HepG2 (cell line): ENCODE results near the gene SLC35D2. TPM values are rescaled to one million over a fixed set of nuclear protein-coding genes. Genes with fewer than 3 reads are reported as not detected.

Source experiments
- ATAC-seq: fragments of 200-7000 bp; cut with Tn5 transposase; 3 replicates; pipeline ENCODE4 v1.9.1; 2020; ENCODE audit warnings: mild to moderate bottlenecking, moderate library complexity
- BruUV-seq: library from RNA; stranded (reverse); fragments of 400-500 nt; replicated peaks from 2 replicates; lab custom pipeline; 2021; lab: Mats Ljungman, UMichigan
- CTCF ChIA-PET: fragments of 300-600 bp; formaldehyde crosslinking; extraction: SDS; loops from one replicate; lab custom pipeline; 2021; ENCODE audit warnings: low total read pairs, inconsistent platforms, low intra/inter-chr PET ratio; lab: Yijun Ruan, JAX
- POLR2A ChIA-PET: fragments of 350-600 bp; sonication (Branson Sonifier 250); formaldehyde crosslinking; loops from one replicate; lab custom pipeline; 2020; ENCODE audit warnings: antibody characterized with exemption, inconsistent platforms; lab: Yijun Ruan, JAX
- DNase-seq: peaks from one replicate; pipeline ENCODE4 v3.0.0-alpha.2; 2015; ENCODE audit warnings: low spot score
- FAIRE-seq: peaks from 3 replicates; lab custom pipeline; 2011; peaks lifted over from hg19 to GRCh38; lab: Jason Lieb, UNC
- H2AFZ ChIP-seq: one replicate; pipeline ENCODE4 v1.6.1; 2011; ENCODE audit warnings: low read length, inconsistent platforms
- H3K27ac ChIP-seq: fragments of 300-600 bp; 3 replicates; pipeline ENCODE4 v1.8.0; 2011; ENCODE audit warnings: mixed run types, mild to moderate bottlenecking, mixed read lengths, low read length, inconsistent platforms; ENCODE audit not compliant: insufficient read depth; ENCODE audit errors: extremely low read length
- H3K27me3 ChIP-seq, 2 experiments: fragments of 200-600 bp in 1 of 2; 2 replicates in 1 of 2; 3 replicates in 1 of 2; pipeline versions ENCODE4 v1.6.0 to v1.8.0; 2011; ENCODE audit warnings: low read length in 2 of 2, mild to moderate bottlenecking in 2 of 2, moderate library complexity in 2 of 2, inconsistent platforms in 1 of 2; ENCODE audit not compliant: insufficient read depth in 2 of 2, control insufficient read depth in 1 of 2
- H3K36me3 ChIP-seq, 2 experiments: fragments of 200-600 bp in 1 of 2; replicated peaks in 1 of 2; 2 replicates in 1 of 2; 3 replicates in 1 of 2; pipeline versions ENCODE4 v1.5.1 to v1.8.0; 2011; ENCODE audit warnings: low read length in 2 of 2, inconsistent platforms in 1 of 2; ENCODE audit not compliant: insufficient read depth in 2 of 2, control insufficient read depth in 1 of 2
- H3K4me1 ChIP-seq: 2 replicates; pipeline ENCODE4 v1.5.1; 2012; ENCODE audit warnings: low read length, inconsistent platforms; ENCODE audit not compliant: insufficient read depth
- H3K4me2 ChIP-seq: 2 replicates; pipeline ENCODE4 v1.6.0; 2011; ENCODE audit warnings: low read depth, low read length, inconsistent platforms
- H3K4me3 ChIP-seq, 3 experiments: fragments of 200-600 bp in 1 of 3; sonication (generic), shearing (Covaris generic) in 1 of 3; replicated peaks in 1 of 3; 2 replicates each; pipeline ENCODE4 v1.5.1; 2011 to 2016; ENCODE audit warnings: low read length in 3 of 3, inconsistent platforms in 2 of 3, low read depth in 2 of 3, mild to moderate bottlenecking in 2 of 3, control low read depth in 1 of 3, mixed read lengths in 1 of 3; ENCODE audit not compliant: insufficient read depth in 1 of 3
- H3K79me2 ChIP-seq: one replicate; pipeline ENCODE4 v1.6.1; 2011; ENCODE audit warnings: low read length, inconsistent platforms; ENCODE audit not compliant: insufficient read depth
- H3K9ac ChIP-seq: 2 replicates; pipeline ENCODE4 v1.6.0; 2011; ENCODE audit warnings: mild to moderate bottlenecking, low read depth, low read length, inconsistent platforms; ENCODE audit not compliant: insufficient read depth
- H3K9me3 ChIP-seq: 2 replicates; pipeline ENCODE4 v1.5.1; 2012; ENCODE audit warnings: mild to moderate bottlenecking, low read length
- H4K20me1 ChIP-seq: 2 replicates; pipeline ENCODE4 v1.6.0; 2011; ENCODE audit warnings: inconsistent platforms, mild to moderate bottlenecking, low read length, moderate library complexity; ENCODE audit not compliant: insufficient read depth
- CEBPB ChIP-seq: IDR thresholded peaks from 2 replicates; pipeline ENCODE4 v1.6.1; 2011; ENCODE audit warnings: low read depth, low read length, improper control_type of control experiment, borderline replicate concordance
- FOXA1 ChIP-seq, 2 experiments: fragments of 450-650 bp in 1 of 2; sonication (generic) in 1 of 2; formaldehyde crosslinking in 1 of 2; IDR thresholded peaks; 2 replicates each; pipeline versions ENCODE4 v1.4.0 to v1.6.1; 2016 to 2020; ENCODE audit warnings: missing genetic modification reagents in 1 of 2
- FOXC1 ChIP-seq: sonication (generic); formaldehyde crosslinking; IDR thresholded peaks from 2 replicates; pipeline ENCODE4 v1.8.0; 2022; ENCODE audit warnings: mild to moderate bottlenecking, missing genetic modification reagents, borderline replicate concordance
- FOXO1 ChIP-seq: sonication (generic); formaldehyde crosslinking; IDR thresholded peaks from 2 replicates; pipeline ENCODE4 v1.4.0; 2020; ENCODE audit warnings: missing genetic modification reagents
- IKZF4 ChIP-seq: sonication (generic); formaldehyde crosslinking; IDR thresholded peaks from 2 replicates; pipeline ENCODE4 v1.5.1; 2020; ENCODE audit warnings: borderline replicate concordance, mild to moderate bottlenecking, low read depth, missing genetic modification reagents; ENCODE audit errors: not compliant biosample characterization
- NFYC ChIP-seq: IDR thresholded peaks from 2 replicates; pipeline ENCODE4 v1.6.1; 2016; ENCODE audit warnings: missing genetic modification reagents, missing compliant biosample characterization
- RAD51 ChIP-seq: fragments of 450-650 bp; IDR thresholded peaks from 2 replicates; pipeline ENCODE4 v1.6.1; 2016; ENCODE audit warnings: borderline replicate concordance
- RBM22 ChIP-seq: fragments of 200-400 bp; formaldehyde crosslinking; optimal IDR thresholded peaks from 2 replicates; pipeline ENCODE3; 2017; ENCODE audit warnings: mild to moderate bottlenecking, low read length, moderate library complexity
- RORA ChIP-seq: sonication (generic); formaldehyde crosslinking; IDR thresholded peaks from 2 replicates; pipeline ENCODE4 v1.5.0; 2020; ENCODE audit warnings: mild to moderate bottlenecking, missing genetic modification reagents, moderate library complexity
- XBP1 ChIP-seq: sonication (generic); formaldehyde crosslinking; IDR thresholded peaks from 2 replicates; pipeline ENCODE4 v1.5.0; 2020; ENCODE audit warnings: missing genetic modification reagents
- ZBTB33 ChIP-seq: sonication (generic); formaldehyde crosslinking; IDR thresholded peaks from 2 replicates; pipeline ENCODE4 v1.4.0; 2020; ENCODE audit warnings: missing genetic modification reagents
- WGBS: methylation state at CpG from one replicate; pipeline ENCODE4 v1.1.6; 2017; ENCODE audit warnings: low lambda C conversion rate; 5-methylcytosine and 5-hydroxymethylcytosine counted together
- in situ Hi-C: cut with HindIII; loops from 2 replicates; pipeline ENCODE4 v1.10.0; 2017; ENCODE audit warnings: low pct_unique_long_range_greater_than_20kb; ENCODE audit not compliant: extremely low pct_ligation_motif_present
- intact Hi-C: fragments of 100-400 bp; cut with micrococcal nuclease; formaldehyde crosslinking; loops from one replicate; pipeline ENCODE4 v1.10.0; 2022; ENCODE audit not compliant: unreplicated experiment
- polyA plus RNA-seq, 8 experiments: library from polyadenylated mRNA; depleted of rRNA in 3 of 8; stranded (reverse) in 7 of 8; unstranded in 1 of 8; fragments of >200 nt; fragmentation: Illumina TruSeq in 4 of 8; extraction: Trizol in 4 of 8; gene quantifications; 2 replicates each; pipeline versions ENCODE4 v1.2.1 to v1.2.3, GENCODE V29; 2011 to 2016; ENCODE audit warnings: low read depth in 4 of 8, missing spikeins in 1 of 8, mixed read lengths in 1 of 8; ENCODE audit not compliant: insufficient read depth in 1 of 8
- total RNA-seq, 5 experiments: library from RNA; depleted of rRNA; stranded (reverse); fragments of >200 nt; fragmentation: Illumina TruSeq; extraction: Trizol; gene quantifications; 2 replicates each; pipeline ENCODE4 v1.2.3, GENCODE V29; 2016; ENCODE audit warnings: low read depth in 1 of 5
- TF ChIP-seq, protein P1 (sequence below): sonication (generic); formaldehyde crosslinking; IDR thresholded peaks from 2 replicates; pipeline ENCODE4 v1.5.1; 2020; ENCODE audit warnings: mild to moderate bottlenecking, missing genetic modification reagents, moderate library complexity

SLC35D2 gene
- total and polyA plus RNA-seq, 2 of the 13 experiments (the other 11 are each of a cell fraction or from before 2014, with no cell fraction given) = 96.2 to 103 TPM

- TF ChIP-seq FOXC1 (CRISPR knock-in tag) (peak; percentile 41; the same call in 1 of the 2 replicates), RAD51 (no peak), NFYC (CRISPR knock-in tag) (0 out of 2 replicates have a peak, but pooled peaks have one; percentile 33), FOXA1 (IDR thresholded peaks at IDR 0.05) (no peak), FOXA1 (CRISPR knock-in tag; IDR thresholded peaks at IDR 0.05) (peak; percentile 63), FOXO1 (CRISPR knock-in tag) (peak; percentile 83), RBM22 (peak; percentile 70)
These were observed 7.7 kb upstream of the SLC35D2 start (continued) for GRCh38 chr9:96391021-96391765.

GRCh38 chr9:96388144-96388543 is 4.6 kb upstream of the SLC35D2 start:
- peak overlapping the region; percentile 95 for H3K27ac ChIP-seq
- no peaks in the 10 kb centered on the region for H3K27me3 ChIP-seq
- H3K36me3 ChIP-seq = peaks cover 1 to 26% of the 10 kb centered on the region in 2 experiments; a peak in 4 of 5 replicates
- DNase-seq = no peak
- no peak for FAIRE-seq
- no peak overlapping the region for H3K9ac ChIP-seq
- H3K9me3 ChIP-seq = no peaks in the 10 kb centered on the region
- CTCF ChIA-PET = no interaction called here
- H3K4me3 ChIP-seq = no peak overlapping the region
- no peak for ATAC-seq
- 96% methylated on average over 11 of the region's 11 CpGs for WGBS
- POLR2A ChIA-PET = interaction anchor here (0.8 to 3.2 kb wide), 2 partner anchors 11 to 44 kb away, joined by 4 to 14 read pairs; no protein-coding TSS in a partner anchor
- H2AFZ ChIP-seq = no peak overlapping the region
- no TSS peak for BruUV-seq
- intact Hi-C loops = no loop called here
- peaks cover 19% of the 10 kb centered on the region for H3K79me2 ChIP-seq
- no peaks in the 10 kb centered on the region for H4K20me1 ChIP-seq
- peaks cover 92% of the 10 kb centered on the region for H3K4me1 ChIP-seq
- no peak for TF ChIP-seq RORA (CRISPR knock-in tag)
- peak; percentile 32 for TF ChIP-seq RBM22
- TF ChIP-seq CEBPB = peak; percentile 63
- peak; percentile 86 for TF ChIP-seq ZBTB33 (CRISPR knock-in tag)
- TF ChIP-seq IKZF4 (CRISPR knock-in tag) = no peak
- no peak for TF ChIP-seq XBP1 (CRISPR knock-in tag)
- TF ChIP-seq, protein P1, sequence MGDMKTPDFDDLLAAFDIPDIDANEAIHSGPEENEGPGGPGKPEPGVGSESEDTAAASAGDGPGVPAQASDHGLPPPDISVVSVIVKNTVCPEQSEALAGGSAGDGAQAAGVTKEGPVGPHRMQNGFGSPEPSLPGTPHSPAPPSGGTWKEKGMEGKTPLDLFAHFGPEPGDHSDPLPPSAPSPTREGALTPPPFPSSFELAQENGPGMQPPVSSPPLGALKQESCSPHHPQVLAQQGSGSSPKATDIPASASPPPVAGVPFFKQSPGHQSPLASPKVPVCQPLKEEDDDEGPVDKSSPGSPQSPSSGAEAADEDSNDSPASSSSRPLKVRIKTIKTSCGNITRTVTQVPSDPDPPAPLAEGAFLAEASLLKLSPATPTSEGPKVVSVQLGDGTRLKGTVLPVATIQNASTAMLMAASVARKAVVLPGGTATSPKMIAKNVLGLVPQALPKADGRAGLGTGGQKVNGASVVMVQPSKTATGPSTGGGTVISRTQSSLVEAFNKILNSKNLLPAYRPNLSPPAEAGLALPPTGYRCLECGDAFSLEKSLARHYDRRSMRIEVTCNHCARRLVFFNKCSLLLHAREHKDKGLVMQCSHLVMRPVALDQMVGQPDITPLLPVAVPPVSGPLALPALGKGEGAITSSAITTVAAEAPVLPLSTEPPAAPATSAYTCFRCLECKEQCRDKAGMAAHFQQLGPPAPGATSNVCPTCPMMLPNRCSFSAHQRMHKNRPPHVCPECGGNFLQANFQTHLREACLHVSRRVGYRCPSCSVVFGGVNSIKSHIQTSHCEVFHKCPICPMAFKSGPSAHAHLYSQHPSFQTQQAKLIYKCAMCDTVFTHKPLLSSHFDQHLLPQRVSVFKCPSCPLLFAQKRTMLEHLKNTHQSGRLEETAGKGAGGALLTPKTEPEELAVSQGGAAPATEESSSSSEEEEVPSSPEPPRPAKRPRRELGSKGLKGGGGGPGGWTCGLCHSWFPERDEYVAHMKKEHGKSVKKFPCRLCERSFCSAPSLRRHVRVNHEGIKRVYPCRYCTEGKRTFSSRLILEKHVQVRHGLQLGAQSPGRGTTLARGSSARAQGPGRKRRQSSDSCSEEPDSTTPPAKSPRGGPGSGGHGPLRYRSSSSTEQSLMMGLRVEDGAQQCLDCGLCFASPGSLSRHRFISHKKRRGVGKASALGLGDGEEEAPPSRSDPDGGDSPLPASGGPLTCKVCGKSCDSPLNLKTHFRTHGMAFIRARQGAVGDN (CRISPR knock-in tag) = peak; percentile 21; the same call in 1 of the 2 replicates
- in situ Hi-C loops = no loop called here
- no peak overlapping the region for H3K4me2 ChIP-seq
